Sigmoid colon (tissue), 4 donors: ENCODE results near the gene ADORA2A.

Experiments
- CTCF ChIP-seq, 4 experiments: fragments of 450-650 bp in 3 of 4; fragments of 200-600 bp in 1 of 4; IDR thresholded peaks; one replicate each; pipeline ENCODE4 v1.5.1; 2016 to 2019; ENCODE audit warnings: antibody characterized with exemption in 4 of 4, mild to moderate bottlenecking in 3 of 4, moderate library complexity in 2 of 4
- EP300 ChIP-seq, 4 donors: sonication (generic); formaldehyde crosslinking; IDR thresholded peaks; one replicate each; pipeline ENCODE4 v1.6.1; 2017; ENCODE audit warnings: antibody characterized with exemption in 4 of 4
- POLR2A ChIP-seq, 2 donors: fragments of 450-650 bp; IDR thresholded peaks; one replicate each; pipeline ENCODE4 v1.6.1; 2016; ENCODE audit warnings: antibody characterized with exemption in 2 of 2, mild to moderate bottlenecking in 2 of 2, moderate library complexity in 2 of 2

- TF ChIP-seq CTCF (IDR thresholded peaks at IDR 0.05) (no peak), POLR2A (IDR thresholded peaks at IDR 0.05) (no peak), EP300 (IDR thresholded peaks at IDR 0.05) (no peak)
Measured at GRCh38 chr22:24386937-24387471, 40.4 kb upstream of the ADORA2A start.
